HuH-7.5 (cell line): Measurements from ENCODE around the gene CARD6.
"Not testable (repeated sequence)": the region's sequence is repeated elsewhere in the genome, so short reads cannot be mapped to it uniquely, and the experiment has no call there.

Source experiments
- DNase-seq: peaks from one replicate; pipeline ENCODE4 v3.0.0; 2011; ENCODE audit warnings: low spot score

CARD6 gene

GRCh38 chr5:40828690-40829661 is 12.2 kb upstream of the CARD6 start:
- no peak for DNase-seq

DNA sequence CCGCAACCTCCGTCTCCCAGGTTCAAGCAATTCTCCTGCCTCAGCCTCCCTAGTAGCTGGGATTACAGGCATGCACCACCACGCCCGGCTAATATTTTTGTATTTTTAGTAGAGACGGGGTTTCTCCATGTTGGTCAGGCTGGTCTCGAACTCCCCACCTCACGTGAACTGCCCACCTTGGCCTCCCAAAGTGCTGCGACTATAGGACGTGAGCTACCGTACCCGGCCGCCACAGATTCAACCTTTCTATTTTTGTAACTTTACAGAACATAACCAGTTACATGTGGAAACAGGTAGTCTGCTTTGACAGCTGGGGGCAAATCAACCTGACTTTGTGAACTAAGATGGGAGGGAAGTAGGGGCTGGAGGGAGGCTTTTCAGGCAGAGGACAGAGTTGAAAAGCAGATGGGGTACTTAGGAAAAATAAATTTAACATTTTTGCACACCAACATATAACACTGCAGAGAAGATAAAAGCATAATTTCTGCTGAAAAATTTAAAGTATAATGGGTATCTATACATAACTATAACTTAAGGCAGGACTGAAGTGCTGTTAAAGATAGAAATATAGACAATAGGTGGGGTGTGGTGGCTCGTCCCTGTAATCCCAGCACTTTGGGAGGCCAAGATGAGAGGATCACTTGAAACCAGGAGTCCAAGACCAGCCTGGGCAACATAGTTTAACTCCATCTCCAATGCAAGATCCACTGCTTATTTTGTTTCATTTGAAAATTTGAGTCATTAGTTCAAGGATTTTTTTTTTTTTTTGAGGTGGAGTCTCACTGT is 11.2 kb upstream of the CARD6 start:
- no peak for DNase-seq

DNA sequence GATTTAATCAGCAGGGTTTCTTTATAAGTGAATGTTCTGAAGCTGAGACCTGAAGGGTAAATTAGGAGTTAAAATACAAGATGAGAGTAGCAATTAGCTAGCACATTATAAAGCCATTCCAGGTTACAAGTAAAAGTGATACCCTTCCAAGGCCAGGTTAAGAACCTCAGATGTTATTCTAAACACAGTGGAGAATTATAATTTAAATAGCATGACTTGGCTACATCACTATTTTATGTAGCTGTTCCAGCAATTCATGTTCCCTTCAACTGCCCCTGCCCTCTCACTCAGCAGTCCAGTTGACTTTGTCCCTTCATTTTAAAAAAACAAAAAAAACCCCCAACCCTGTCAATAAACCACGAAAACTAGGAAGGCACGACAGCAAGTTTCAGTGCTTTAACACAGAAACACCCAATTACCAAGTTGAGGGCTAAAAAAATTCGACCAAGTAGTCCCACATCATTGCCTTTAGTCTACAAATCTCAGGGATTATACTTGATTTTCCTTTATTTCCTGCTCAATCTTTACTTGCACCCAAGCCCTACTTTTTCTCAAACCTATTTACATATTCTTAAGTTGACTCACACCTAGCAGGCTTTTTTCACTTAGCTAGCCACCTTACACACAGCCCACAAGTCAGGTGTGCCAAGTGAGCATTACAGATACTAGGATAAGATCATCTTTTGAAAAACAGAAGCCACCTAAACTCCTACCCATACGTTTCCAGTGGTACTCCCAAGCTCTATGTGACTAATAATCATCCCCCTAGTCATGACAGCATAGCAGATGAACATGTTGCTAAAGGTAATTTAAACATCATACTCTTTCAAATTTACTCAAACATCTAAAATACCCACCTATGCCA is 9.6 kb upstream of the CARD6 start:
- DNase-seq: no peak

DNA sequence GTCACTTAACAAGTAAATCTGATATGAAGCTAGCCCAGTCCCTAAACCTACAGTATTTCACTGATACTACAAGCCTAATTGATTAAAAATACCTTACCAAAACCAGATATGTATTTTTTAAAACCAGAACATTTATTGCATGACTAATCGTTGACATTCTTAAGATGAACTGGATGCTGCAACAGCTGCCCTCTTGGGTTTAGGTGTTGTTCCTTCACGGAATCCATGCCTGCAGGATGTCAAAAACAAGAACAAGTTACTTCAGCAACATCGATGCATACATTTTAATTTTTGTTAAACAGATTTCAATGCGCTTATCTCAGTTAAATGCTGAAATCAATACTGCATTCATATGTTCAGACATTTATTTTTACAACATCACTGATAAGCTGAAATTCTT is 8.8 kb upstream of the CARD6 start:
- no peak for DNase-seq

DNA sequence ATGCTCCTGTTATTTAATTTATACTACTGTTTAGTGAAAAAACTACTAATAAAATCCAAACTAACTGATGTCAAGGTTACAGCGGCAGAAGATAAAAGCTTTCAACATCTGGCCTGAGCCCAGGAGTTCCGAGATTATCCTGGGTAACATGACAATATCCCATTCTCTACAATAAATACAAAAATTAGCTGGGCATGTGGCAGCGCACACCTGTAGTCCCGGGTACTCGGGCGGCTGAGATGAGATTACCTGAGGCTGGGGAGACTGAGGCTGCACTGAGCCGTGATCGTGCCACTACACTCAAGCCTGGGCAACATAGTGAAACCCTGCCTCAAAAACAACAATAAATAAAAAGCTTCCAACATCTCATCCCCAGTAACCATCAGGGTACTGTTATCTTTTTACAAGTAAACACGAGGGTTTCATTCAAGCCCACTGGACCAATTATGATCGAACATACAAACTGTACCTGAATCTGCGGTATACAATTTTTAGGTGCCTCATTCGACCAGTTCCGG is 7.4 kb upstream of the CARD6 start:
- DNase-seq: no peak

- no peak for DNase-seq
Measured at GRCh38 chr5:40834391-40834848, 6.7 kb upstream of the CARD6 start.

DNA sequence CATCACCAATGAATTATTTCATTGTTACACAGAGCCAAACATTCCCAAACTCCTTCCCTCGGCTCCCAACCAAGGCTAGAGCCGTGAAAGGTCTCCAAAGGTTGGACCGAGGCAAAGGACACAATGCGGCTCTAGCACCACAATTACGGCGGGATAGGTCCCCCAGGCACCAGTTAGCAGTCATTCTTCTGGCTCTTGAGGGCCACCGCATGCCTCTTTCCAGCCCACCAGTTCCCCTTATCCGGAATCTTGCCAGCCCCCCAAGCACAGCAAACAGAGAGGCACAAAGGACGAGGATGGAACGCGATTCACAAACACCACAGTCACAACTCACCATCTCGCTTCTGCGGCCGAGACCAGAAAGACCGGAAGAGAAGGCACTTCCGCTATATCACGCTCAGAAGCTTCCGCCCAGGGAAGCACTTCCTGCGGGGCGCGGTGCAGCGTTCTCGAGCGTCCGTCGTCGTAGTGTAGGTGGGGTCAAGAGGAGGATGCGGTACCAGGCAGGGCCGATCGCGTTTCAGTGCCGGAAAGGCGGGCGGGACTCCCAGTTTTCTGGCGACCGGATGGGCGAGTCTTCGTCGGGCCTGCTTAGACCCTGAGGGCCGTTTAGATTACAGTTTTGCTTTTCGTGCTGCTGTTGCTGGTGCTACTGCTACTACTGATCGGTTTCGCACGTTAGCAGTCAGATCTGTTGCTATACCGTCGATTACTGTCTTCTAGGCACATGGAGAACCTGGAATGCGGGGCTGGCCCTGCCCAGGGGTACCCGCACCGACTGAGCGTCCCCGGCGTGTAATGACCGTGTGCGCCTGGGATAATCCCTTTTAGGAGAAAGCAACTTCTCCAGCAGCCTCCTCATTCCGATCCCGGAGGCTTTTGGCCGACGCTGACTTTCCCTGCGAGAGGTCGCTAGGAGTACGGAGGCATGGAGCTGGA is 6.0 kb upstream of the CARD6 start, which contains the start of gene RPL37:
Gene RPL37 (minus strand): TSS at position 374 of the 939 bp plus-strand sequence. CDS start 37 bp downstream, at position 337.
- peak; percentile 82 for DNase-seq

GRCh38 chr5:40838086-40838485 is 3.1 kb upstream of the CARD6 start:
- DNase-seq: no peak

GRCh38 chr5:40842351-40842750 is 1.2 kb downstream of the CARD6 start:
- DNase-seq: no peak

GRCh38 chr5:40844565-40844964 is 3.4 kb downstream of the CARD6 start:
- no peak for DNase-seq

DNA sequence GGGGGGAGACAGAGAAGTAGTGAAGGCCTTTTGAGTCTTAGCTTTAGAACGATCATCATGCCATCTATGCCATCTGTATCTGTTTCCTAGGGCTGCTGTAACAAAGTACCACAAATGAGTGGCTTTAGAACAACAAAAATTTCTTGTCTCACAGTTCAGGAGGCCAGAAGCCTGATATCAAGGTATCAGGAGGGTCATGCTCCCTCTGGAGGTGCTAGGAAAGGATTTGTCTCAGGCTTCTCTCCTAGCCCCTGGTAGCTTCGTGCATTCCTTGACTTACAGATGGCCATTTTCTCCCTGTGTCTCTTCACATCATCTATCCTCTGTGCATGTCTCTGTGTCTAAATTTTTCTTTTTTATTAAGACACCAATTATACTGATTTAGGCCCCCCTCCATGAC is 5.2 kb downstream of the CARD6 start:
- DNase-seq: no peak

DNA sequence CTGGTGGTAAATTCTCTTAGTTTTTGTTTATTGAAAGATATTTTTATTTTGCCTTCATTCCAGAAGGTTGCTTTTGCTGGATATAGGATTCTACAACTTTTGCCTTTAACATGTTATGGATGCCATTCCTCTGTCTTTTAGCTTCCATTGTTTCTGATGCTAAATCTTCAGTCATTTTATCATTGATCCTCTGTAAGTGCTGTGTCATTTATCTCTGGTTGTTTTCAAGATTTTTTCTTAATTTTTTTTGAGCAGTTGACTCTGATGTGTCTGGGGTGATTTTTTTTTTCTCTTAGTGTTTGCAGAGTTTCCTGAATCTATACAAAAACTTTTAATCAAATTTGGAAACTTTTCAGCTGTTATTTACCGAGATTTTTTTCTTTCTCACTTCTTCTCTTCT is 6.4 kb downstream of the CARD6 start:
- no peak for DNase-seq

- DNase-seq: no peak
Measured at GRCh38 chr5:40853632-40854192, 12.5 kb downstream of the CARD6 start.

GRCh38 chr5:40860711-40861110 is 19.5 kb downstream of the CARD6 start:
- DNase-seq: no peak

GRCh38 chr5:40865004-40865403 is 23.8 kb downstream of the CARD6 start:
- not testable (repeated sequence) for DNase-seq

GRCh38 chr5:40866844-40867243 is 25.7 kb downstream of the CARD6 start:
- DNase-seq: no peak

DNA sequence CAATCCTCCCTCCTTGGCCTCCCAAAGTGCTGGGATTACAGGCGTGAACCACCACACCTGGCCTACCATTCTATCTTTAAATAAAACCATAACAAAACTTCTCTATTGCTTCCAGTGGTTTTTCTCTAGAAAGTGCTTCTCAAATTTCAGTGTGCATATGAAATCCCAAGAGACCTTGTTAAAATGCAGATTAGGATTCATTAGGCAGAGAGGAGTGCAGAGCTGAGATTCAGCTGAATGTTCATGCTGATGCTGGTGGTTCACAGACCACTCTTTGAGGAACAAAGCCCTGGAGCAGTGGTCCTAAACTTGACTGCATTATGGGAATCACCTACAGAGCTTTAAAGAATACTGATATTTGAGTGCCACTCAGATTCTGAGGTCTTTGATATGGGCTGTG is 28.2 kb downstream of the CARD6 start:
- no peak for DNase-seq

DNA sequence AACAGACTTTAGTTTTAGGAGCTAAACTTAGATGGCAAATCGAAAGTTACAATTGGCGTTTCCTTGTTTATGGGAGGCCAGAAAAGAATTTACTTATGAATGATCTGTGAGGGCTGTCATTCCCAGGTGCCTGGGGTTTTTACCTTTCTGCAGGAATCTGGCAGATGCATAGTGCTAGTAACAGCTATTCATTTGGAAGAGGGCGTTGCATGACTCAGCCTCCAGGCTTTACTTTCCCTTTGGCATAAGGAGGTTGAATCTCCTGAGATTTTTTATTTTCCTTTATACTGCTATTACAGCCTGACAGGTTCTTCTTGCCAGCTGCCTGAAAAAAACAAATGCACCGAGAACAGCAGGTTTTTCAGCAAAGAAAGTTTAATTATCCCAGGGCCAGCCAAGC is 30.0 kb downstream of the CARD6 start:
- no peak for DNase-seq

- DNase-seq: not testable (repeated sequence)
Measured at GRCh38 chr5:40872253-40872652, 31.1 kb downstream of the CARD6 start.

DNA sequence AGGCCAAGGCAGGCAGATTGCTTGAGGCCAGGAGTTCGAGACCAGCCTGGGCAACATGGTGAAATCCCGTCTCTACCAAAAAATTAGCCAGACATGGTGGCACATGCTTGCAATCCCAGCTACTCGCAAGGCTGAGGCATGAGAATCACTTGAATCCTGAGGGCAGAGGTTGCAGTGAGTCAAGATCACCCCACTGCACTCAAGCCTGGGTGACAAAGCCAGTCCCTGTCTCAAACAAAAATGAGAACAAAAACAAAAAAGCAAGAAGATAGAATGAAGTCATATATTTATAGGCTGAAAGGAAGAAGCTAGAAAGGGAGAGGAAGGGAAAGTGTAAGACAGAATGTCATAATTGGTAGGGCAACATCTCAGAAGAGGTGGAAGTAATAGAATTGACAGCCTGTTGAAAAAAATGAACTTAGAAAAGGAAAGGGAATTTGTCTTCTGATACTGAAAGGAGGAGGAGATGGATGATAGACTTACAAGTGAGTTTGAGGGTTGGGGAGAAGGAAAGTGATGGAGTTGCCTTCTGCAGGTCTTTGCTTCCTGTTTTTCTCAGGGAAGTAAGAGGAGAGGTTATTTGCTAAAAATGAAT is 32.2 kb downstream of the CARD6 start:
- no peak for DNase-seq
